GM21529 (cell line): ENCODE data around the gene COL4A2.

Experiments
- ATAC-seq: cut with Tn5 transposase; IDR thresholded peaks from one replicate; pipeline ENCODE4 v1.9.1; 2021; ENCODE audit not compliant: unreplicated experiment

Gene COL4A2

DNA sequence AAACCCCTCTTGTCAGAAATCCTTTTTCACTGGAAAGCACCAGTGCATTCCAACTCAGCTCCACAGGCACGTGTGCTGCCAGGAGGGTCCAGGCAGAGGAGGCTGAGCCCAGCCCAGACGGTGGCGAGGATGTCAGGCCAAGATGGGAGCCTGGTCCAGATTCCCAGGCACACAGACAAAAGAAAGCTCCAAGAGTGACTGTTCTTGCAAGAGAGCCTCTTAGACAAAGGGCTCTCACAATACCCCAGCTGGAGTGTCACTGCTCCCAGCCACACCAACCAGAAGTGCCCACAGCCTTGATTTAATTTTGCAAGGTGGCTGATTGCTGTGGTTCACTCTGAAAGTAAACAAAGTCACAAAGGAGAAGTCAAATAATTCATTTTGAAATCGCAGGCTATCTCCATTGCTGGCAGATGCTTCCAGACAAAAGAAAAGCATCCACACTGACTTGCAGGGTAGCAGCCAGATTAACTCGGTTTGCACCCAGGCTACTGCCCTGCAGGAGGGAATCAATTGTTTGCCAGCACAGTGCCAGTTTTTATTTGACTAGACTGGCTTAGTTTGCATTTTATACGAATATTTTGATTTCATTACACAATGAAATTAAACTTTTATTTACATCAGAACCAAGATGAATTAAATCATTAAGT, 159.3 kb downstream of the COL4A2 start:
- ATAC-seq, result no peak

DNA sequence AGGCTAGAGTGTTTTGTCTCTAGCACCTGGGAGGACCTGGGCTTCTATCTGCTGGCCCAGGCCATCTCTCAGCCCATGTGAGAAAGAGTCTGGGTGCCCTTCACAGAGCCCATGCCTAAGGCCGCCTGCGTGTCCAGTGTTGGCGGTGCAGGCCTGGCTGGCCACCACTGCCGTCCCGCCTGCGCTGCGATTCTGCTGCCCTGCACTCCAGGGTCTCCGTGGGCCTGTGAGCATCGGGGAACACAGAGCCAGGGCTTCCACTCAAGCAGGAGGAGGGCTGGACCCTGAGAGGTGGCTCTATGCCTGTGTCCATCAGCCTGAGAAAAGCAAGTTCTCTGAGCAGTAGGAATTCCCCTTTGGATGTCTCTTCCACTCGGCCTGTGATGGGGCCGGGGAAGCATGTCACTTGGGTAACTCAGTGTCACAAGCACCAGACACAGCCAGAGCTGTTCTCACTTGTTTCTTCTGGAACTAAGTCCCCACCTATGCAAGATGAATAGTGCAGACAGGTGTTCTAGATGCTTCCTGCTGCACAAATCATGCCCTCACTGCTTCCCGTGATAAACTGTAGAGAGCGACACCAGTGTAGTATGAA, 160.5 kb downstream of the COL4A2 start:
- no peak for ATAC-seq

DNA sequence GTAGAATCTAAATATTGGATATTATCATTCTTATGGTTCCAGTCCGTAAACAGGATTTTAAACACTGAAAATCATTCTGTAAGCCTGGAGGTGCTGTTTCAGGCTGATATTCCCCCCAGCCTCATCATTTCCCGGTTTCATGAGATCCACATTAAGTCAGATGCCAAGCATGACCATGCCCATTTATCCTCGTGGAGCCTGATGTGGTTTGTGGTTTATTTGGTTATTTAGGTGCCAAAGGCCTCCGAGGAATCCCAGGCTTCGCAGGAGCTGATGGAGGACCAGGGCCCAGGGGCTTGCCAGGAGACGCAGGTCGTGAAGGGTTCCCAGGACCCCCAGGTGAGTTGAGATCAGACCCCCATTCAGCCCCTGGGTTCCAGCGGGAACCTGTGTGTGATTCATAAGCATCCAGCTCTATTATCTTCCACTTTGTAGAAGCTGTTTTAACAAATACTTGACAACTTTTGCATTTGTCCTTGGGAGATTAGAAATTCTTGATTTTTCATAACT, 162.0 kb downstream of the COL4A2 start:
- ATAC-seq, result no peak

GRCh38 chr13:110469597-110469996, 162.5 kb downstream of the COL4A2 start:
- ATAC-seq, result no peak

GRCh38 chr13:110470272-110471009, 163.4 kb downstream of the COL4A2 start:
- ATAC-seq, result no peak

DNA sequence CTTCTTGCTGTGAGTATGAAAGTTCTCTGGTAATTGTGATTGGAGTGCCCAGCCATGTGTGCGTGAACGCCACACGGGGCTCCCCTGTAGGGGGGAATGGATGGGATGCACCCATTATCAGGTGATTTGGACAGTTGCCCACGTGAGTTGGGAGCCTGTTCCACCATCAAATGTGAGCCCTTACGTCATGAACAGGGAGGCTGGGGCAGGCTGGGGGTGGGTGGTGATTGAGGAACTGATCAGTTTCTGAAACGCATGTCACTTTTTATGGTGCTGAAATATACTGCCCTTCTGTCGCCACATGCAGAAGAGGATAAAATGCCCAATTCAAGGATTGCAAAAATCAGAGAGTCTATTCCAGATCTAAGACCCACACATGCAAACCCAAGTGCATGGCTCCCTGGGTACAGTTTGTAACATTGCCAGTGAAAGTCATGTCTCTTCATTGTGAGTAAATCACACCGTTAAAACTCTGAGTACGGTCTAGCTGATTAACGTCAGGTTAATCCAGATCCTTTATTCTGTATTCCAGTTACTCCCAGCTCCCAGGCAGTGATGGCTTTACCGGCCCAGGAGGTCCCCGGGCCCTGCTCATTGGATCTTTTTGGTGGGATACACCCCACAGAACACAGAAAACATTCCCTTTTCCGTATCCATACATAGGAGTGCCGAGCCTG, 164.2 kb downstream of the COL4A2 start:
- ATAC-seq, result peak; percentile 61

- peak; percentile 95 for ATAC-seq
These were observed 164.7 kb downstream of the COL4A2 start for GRCh38 chr13:110471833-110472162.

DNA sequence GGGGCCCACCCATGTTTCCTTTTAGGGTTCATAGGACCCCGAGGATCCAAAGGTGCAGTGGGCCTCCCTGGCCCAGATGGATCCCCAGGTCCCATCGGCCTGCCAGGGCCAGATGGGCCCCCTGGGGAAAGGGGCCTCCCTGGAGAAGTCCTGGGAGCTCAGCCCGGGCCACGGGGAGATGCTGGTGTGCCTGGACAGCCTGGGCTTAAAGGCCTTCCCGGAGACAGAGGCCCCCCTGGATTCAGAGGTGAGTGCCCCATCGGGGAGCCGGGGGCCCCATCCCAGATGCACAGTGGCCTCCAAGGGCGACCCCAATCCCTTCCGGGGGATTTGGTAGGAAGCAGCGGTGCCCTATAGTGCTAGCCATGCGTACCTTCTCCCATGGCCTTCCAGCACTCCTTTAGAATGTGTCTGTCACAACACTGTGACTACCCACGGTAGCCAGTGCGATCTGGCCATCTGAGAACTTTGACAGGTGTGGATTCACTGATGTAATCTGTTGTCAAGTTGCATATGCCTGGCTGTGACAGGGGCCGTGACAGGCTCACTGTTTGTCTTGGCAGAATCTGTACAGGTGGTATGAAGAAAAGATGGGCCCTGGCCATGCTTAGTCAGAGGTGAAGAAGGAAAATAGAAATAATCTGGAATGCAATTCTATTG, 165.9 kb downstream of the COL4A2 start:
- ATAC-seq, result no peak

DNA sequence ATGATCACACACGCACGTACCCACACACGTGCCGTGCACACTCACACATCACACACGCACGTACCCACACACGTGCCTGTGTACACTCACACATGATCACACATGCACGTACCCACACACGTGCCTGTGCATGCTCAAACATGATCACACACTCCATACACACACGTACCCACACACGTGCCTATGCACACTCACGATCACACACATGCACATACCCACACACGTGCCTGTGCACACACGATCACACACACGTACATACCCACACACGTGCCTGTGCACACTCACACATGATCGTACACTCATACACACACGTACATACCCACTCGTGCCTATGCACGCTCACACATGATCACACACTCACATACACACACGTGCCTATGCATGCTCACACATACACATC, 167.6 kb downstream of the COL4A2 start:
- no peak for ATAC-seq

DNA sequence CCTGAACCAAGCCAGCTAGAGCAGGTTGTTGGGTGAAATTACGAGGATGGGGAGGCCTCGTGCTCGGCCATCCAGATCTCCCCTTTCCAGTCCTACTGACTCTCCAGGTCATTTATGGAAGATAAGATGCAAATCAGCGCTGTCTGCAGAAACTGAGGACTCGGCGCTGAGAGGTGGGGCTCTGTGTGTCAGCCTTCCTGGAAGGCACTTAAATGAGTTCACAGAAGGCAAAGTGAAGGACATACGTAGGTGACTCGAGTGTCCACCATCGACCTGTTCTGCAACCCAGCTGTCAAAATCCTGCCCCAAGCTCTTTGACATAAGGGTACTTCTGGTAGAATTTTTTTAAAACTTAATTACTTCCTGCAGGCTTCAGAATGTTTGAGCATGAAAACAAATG, 168.0 kb downstream of the COL4A2 start:
- no peak for ATAC-seq

GRCh38 chr13:110475550-110476219, 168.6 kb downstream of the COL4A2 start:
- no peak for ATAC-seq

DNA sequence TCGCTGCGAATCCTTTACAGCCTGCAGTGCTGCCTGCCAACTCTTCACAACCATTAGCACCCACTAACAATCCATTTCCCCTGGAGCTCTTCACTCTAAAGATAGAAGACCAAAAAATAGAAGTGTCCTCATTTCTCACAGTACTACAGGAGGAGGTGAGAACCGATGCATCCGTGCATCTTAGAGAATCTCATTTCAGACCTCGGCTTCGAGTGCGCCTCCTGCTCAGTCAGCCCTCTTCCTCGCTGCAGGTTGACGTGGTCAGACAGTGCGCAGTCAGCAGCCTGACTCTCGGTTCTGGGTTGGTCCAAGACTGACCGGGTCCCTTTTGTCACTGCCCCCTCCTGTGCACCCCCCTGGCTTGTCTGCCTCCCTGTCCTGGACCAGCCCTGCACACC, 169.1 kb downstream of the COL4A2 start:
- no peak for ATAC-seq

- ATAC-seq, result no peak
These were observed 170.7 kb downstream of the COL4A2 start for GRCh38 chr13:110477706-110478245.

- ATAC-seq, result no peak
These were observed 171.5 kb downstream of the COL4A2 start for GRCh38 chr13:110478405-110479214.

DNA sequence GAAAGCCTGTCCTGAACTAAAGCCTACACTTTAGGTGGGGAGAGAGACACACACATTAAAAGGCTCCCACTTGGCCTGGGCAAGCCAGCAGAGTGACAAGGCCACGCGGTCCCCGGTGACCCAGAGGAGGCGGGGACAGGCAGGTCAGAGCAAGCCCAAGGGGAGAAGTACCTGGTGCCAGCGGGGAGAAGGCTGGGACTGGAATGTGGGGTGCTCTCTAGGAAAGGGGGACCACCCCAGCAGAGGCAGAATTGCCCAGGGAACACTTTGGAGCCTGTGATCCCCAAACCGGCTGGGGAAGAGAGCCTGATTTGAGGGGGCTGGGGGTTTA, 172.1 kb downstream of the COL4A2 start:
- ATAC-seq, result no peak

GRCh38 chr13:110479648-110480047, 172.6 kb downstream of the COL4A2 start:
- ATAC-seq, result no peak

GRCh38 chr13:110480161-110480560, 173.1 kb downstream of the COL4A2 start:
- no peak for ATAC-seq

DNA sequence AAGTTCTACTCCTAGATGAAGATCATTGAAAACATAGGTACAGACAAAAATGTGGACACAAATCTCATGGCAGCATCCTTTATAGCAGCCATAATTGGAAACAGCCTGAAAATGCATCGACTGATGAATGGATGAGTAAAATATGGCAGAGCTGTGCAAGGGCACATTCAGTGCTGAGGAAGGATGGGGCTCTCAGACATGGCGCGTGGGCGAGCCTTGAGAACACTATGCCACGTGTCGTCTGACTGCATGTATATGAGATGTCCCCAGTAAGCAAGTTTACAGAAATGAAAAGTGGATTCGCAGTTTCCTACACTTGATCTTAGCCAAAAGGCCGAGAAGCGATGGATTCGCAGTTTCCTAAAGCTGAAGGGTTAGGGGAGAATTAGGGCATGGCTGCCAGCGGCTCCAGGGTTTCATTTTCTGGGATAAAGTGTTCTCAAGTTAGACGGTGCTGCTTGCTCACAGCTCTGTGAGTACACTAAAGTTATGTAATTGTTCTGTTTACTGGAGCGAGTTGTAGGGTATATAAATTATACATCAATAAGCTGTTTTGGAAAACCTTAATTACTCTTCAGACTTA, 176.4 kb downstream of the COL4A2 start:
- ATAC-seq, result no peak

DNA sequence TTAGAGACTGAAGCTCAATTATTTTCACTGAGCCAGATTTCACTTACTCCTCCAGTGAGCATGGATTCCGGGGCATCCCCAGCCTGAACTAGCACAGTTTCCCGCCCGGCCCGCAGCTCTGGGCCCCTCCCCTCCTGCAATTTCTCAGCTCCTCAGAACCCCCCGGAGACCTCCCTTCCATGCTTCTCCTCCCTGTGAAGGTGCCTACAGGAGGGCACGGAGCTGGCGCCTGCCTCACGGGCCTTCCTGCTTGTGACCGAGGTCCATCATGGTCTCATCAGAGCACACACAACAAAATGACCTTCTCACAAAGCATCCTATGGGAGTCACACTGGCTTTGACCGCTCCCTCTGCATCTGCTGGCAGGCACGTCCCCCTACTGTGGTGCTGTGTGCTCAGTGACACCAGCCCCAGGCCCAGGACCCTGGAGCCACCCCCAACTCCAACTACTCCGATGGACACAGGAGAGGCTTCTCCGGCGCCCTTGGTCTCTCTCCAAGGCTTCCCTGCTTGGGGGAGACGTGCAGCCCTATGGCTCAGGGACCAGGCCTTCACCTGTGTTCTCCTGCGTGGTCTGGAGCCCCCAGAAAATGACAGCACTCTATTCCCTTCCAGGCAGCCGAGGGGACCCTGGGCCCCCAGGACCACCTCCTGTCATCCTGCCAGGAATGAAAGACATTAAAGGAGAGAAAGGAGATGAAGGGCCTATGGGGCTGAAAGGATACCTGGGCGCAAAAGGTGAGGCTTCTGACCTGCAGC, 177.4 kb downstream of the COL4A2 start:
- ATAC-seq, result no peak
